ENCODE measurements around the gene ANXA6. TPM values are rescaled to one million over a fixed set of nuclear protein-coding genes. Genes with fewer than 3 reads are reported as not detected.

Gene ANXA6
- total and polyA plus RNA-seq, 7 experiments from 2014 or later: 212 to 512 (median 272) TPM

DNA sequence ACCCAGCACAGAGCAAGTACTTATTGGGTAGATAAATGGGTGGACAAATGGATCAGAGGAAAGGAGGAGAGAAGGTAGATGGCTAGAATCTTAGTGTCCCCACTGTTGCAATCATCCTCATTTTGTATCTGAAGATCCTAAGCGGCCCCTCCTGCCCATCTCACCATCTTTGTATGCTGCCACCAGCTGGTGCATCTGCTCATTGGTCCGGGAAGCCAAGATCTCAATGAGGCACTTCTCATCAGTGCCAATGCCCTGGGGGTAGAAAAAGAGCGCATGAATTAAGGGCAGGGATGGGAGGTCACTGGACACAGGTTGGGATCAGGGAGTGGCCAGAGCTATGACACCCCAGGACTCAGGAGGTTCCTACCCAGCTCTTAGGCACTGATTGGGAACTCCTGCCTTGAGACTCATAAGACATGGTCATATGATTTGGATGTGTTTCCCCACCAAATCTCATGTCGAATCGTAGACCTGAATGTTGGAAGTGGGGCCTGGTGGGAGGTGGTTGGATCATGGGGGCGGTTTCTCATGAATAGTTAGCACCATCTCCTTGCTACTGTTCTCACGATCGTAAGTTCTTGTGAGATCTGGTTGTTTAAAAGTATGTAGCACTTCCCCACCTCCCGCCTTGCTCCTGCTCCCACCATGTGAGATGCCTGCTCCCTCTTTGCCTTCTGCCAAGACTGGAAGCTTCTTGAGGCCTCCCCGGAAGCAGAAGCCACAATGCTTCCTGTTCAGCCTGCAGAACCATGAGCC, 20.3 kb downstream of the ANXA6 start:
- intact Hi-C loops (cut with micrococcal nuclease): no loop called here
- Mint-ChIP-seq H3K4me1 (peaks cover 67 to 100% (median 91%) of the 10 kb centered on the region in 7 donors), H3K27me3 (no peaks in the 10 kb centered on the region), H3K36me3 (peaks cover 33 to 72% (median 66%) of the 10 kb centered on the region in 5 donors), H3K4me3 (peak overlapping the region in 2 of 10 donors; percentile 90 to 96), H3K27ac (peak overlapping the region; percentile 35 to 99 (median 89)), H3K9me3 (no peaks in the 10 kb centered on the region)
- H3K9me3 ChIP-seq (ENCODE audit: control insufficient read depth in 2 of 3, low read length in 3 of 3): no peaks in the 10 kb centered on the region
- peaks cover 42 to 60% of the 10 kb centered on the region in 2 donors for H3K4me1 ChIP-seq (ENCODE audit: control insufficient read depth in 2 of 2, insufficient read depth in 2 of 2, low read length in 2 of 2)
- H3K36me3 ChIP-seq (ENCODE audit: control insufficient read depth in 2 of 3, insufficient read depth in 3 of 3, low read length in 3 of 3): peaks cover 42 to 75% (median 61%) of the 10 kb centered on the region in 3 experiments
- H3K27ac ChIP-seq (ENCODE audit: low read depth, low read length): peak overlapping the region; percentile 68
- POLR2A ChIA-PET: interaction anchor here (1.0 to 31.2 kb wide), 6 partner anchors 9 to 87 kb away, joined by 3 to 760 read pairs (median 6); partner anchors contain the start of genes ANXA6 and CCDC69
- no peak for DNase-seq
- CTCF ChIA-PET: interaction anchor here (2.4 to 4.9 kb wide), 3 partner anchors 11 to 28 kb away, joined by 8 to 27 read pairs (median 23); no protein-coding TSS in a partner anchor
- H3K4me3 ChIP-seq (ENCODE audit: low read length): no peak overlapping the region
- no peaks in the 10 kb centered on the region for H3K27me3 ChIP-seq (ENCODE audit: control insufficient read depth in 2 of 2, insufficient read depth in 2 of 2, low read length in 2 of 2)
- no peak for ATAC-seq

DNA sequence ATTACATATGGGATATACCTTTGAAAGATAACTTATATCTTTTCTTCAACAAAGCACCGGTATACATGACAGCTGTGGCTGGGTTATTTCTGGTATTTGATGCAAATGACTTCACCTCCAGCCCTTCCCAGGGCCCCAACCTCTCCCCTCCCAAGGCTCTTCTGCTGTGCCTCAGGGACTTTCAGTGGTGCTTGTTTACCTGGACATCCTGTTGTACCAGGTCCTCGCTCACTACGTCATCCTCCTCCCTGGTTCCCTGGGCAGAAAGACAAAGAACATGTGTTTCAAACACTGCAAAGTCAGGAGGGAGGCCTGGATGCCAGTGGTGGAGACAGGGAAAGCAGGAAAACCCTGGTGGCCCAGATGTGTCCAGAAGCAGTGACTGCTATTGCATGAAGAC, 23.4 kb downstream of the ANXA6 start:
- H3K27ac Mint-ChIP-seq: peak overlapping the region in 8 of 9 donors; percentile 53 to 99 (median 84)
- no peaks in the 10 kb centered on the region for H3K9me3 ChIP-seq (ENCODE audit: control insufficient read depth in 2 of 3, low read length in 3 of 3)
- H3K4me1 ChIP-seq (ENCODE audit: control insufficient read depth in 2 of 2, insufficient read depth in 2 of 2, low read length in 2 of 2): peaks cover 21 to 50% of the 10 kb centered on the region in 2 donors
- peaks cover 65 to 98% (median 85%) of the 10 kb centered on the region in 7 donors for H3K4me1 Mint-ChIP-seq
- H3K27ac ChIP-seq (ENCODE audit: low read depth, low read length): peak overlapping the region; percentile 37
- no peaks in the 10 kb centered on the region for H3K27me3 Mint-ChIP-seq
- CTCF ChIA-PET: interaction anchor here (1.1 to 4.9 kb wide), 4 partner anchors 8 to 31 kb away, joined by 3 to 27 read pairs (median 8); no protein-coding TSS in a partner anchor
- H3K36me3 ChIP-seq (ENCODE audit: control insufficient read depth in 2 of 3, insufficient read depth in 3 of 3, low read length in 3 of 3): peaks cover 48 to 100% (median 90%) of the 10 kb centered on the region in 3 experiments
- H3K27me3 ChIP-seq (ENCODE audit: control insufficient read depth in 2 of 2, insufficient read depth in 2 of 2, low read length in 2 of 2): no peaks in the 10 kb centered on the region
- no peak overlapping the region for H3K4me3 ChIP-seq (ENCODE audit: low read length)
- ATAC-seq (no peak), DNase-seq (no peak)
- H3K9me3 Mint-ChIP-seq: no peaks in the 10 kb centered on the region
- POLR2A ChIA-PET: interaction anchor here (0.7 to 31.2 kb wide), 3 partner anchors 8 to 107 kb away, joined by 3 to 760 read pairs (median 3); partner anchors contain the start of gene ANXA6
- H3K4me3 Mint-ChIP-seq: no peak overlapping the region
- intact Hi-C loops (cut with micrococcal nuclease): no loop called here
- peaks cover 37 to 85% (median 68%) of the 10 kb centered on the region in 5 donors for H3K36me3 Mint-ChIP-seq

DNA sequence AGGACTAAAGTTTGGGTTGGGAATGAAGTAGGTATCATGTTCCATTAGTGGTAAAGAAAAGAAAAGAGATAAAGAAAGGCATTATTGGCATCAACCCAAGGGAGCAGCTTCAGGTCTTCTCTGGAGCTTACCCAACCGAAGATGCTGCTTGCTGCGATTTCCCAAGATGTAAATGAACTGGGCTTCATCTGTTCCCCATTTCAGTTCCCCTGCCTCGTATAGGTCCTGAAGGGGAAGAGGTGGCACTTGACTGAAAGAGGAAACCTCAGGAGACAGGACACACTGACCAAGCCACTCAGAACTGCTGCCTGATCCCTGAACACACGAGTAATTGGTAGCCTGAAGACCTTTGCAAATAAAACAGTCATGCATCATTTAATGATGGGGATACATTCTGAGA, 24.6 kb downstream of the ANXA6 start:
- POLR2A ChIA-PET: interaction anchor here (31.2 kb wide), 1 partner anchor 22 kb away, joined by 760 read pairs; the partner anchor contains the start of gene ANXA6
- Histone ChIP-seq H3K27ac (ENCODE audit: low read depth, low read length) (peak overlapping the region; percentile 59), H3K4me3 (ENCODE audit: low read length) (no peak overlapping the region), H3K9me3 (ENCODE audit: control insufficient read depth in 2 of 3, low read length in 3 of 3) (no peaks in the 10 kb centered on the region), H3K36me3 (ENCODE audit: control insufficient read depth in 2 of 3, insufficient read depth in 3 of 3, low read length in 3 of 3) (peaks cover 41 to 100% (median 92%) of the 10 kb centered on the region in 3 experiments), H3K4me1 (ENCODE audit: control insufficient read depth in 2 of 2, insufficient read depth in 2 of 2, low read length in 2 of 2) (peaks cover 8 to 38% of the 10 kb centered on the region in 2 donors), H3K27me3 (ENCODE audit: control insufficient read depth in 2 of 2, insufficient read depth in 2 of 2, low read length in 2 of 2) (no peaks in the 10 kb centered on the region)
- Mint-ChIP-seq H3K36me3 (peaks cover 31 to 82% (median 55%) of the 10 kb centered on the region in 5 donors), H3K9me3 (no peaks in the 10 kb centered on the region), H3K4me1 (peaks cover 54 to 98% (median 77%) of the 10 kb centered on the region in 7 donors), H3K4me3 (peak overlapping the region in 1 of 10 donors; percentile 5), H3K27ac (peak overlapping the region in 8 of 9 donors; percentile 76 to 99 (median 90)), H3K27me3 (no peaks in the 10 kb centered on the region)
- intact Hi-C loops (cut with micrococcal nuclease): no loop called here
- ATAC-seq (peak; percentile 85), DNase-seq (no peak)
- CTCF ChIA-PET: interaction anchor here (1.1 to 13.8 kb wide), 3 partner anchors 11 to 34 kb away, joined by 5 to 403 read pairs (median 86); no protein-coding TSS in a partner anchor

DNA sequence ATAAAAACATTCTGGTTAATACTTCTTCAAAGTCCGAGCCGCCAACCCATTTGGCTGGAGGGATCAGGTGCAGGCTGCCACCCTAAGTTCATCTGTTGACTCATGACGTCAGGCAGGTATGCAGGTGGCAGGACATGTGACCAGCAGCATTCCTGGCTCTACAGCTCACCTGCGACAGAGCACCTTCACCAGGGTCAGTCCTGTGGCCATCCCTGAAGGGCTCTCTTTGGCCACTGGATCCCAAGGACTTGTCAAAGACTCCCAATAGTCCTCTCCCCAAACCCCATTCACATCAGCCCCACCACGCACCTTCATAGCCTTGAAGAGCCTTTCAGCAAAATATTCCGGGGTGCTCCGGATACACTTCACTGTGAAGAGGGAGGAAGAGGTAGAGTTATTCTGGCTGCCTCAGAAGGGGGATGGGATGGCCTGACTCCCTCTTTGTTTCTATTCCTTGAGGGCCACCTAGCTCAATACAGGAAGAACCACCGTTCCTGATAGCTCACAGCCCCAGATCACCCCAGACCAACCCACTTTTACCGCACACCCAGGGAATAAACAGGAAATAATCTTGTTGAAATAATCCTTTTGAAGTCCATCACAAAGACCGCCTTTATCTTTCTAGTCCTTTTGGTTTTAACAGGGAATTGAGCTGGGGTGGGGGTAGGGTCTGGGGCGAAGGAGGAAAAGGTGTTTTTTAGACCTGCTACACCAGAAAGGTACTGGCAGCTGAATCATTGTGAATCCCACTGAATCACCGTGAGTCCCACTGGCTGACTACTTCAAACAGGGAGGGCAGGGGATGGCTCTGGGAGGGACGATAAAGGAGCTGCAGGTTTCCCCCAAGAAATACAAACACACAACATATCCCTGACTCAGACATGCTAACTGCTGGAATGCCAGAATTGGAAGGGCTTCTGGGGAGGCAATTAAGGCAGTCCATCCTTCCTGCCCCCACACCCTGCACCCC, 26.4 kb downstream of the ANXA6 start:
- ATAC-seq (peak; percentile 9), DNase-seq (peak in 2 of 9 donors; percentile 23 to 29)
- no peak overlapping the region for H3K4me3 ChIP-seq (ENCODE audit: low read length)
- Mint-ChIP-seq H3K9me3 (no peaks in the 10 kb centered on the region), H3K36me3 (peaks cover 17 to 80% (median 50%) of the 10 kb centered on the region in 5 donors), H3K27ac (peak overlapping the region; percentile 78 to 99 (median 94)), H3K27me3 (no peaks in the 10 kb centered on the region), H3K4me1 (peaks cover 49 to 98% (median 77%) of the 10 kb centered on the region in 7 donors), H3K4me3 (peak overlapping the region; percentile 49 to 70 (median 60))
- intact Hi-C loops (cut with micrococcal nuclease): loop anchor here in 1 of 2 donors (1.0 kb wide), 3 partner anchors 10 to 24 kb away; no protein-coding TSS in a partner anchor
- CTCF ChIA-PET: interaction anchor here (0.8 to 13.8 kb wide), 8 partner anchors 12 to 110 kb away, joined by 3 to 403 read pairs (median 4); partner anchors contain the start of gene ANXA6
- peak overlapping the region; percentile 59 for H3K27ac ChIP-seq (ENCODE audit: low read depth, low read length)
- H3K9me3 ChIP-seq (ENCODE audit: control insufficient read depth in 2 of 3, low read length in 3 of 3): no peaks in the 10 kb centered on the region
- peaks cover 33 to 99% (median 75%) of the 10 kb centered on the region in 3 experiments for H3K36me3 ChIP-seq (ENCODE audit: control insufficient read depth in 2 of 3, insufficient read depth in 3 of 3, low read length in 3 of 3)
- H3K4me1 ChIP-seq (ENCODE audit: control insufficient read depth in 2 of 2, insufficient read depth in 2 of 2, low read length in 2 of 2): peaks cover 7 to 36% of the 10 kb centered on the region in 2 donors
- H3K27me3 ChIP-seq (ENCODE audit: control insufficient read depth in 2 of 2, insufficient read depth in 2 of 2, low read length in 2 of 2): no peaks in the 10 kb centered on the region
- POLR2A ChIA-PET: interaction anchor here (0.9 to 31.2 kb wide), 3 partner anchors 15 to 121 kb away, joined by 3 to 760 read pairs (median 3); partner anchors contain the start of genes ANXA6 and GM2A

DNA sequence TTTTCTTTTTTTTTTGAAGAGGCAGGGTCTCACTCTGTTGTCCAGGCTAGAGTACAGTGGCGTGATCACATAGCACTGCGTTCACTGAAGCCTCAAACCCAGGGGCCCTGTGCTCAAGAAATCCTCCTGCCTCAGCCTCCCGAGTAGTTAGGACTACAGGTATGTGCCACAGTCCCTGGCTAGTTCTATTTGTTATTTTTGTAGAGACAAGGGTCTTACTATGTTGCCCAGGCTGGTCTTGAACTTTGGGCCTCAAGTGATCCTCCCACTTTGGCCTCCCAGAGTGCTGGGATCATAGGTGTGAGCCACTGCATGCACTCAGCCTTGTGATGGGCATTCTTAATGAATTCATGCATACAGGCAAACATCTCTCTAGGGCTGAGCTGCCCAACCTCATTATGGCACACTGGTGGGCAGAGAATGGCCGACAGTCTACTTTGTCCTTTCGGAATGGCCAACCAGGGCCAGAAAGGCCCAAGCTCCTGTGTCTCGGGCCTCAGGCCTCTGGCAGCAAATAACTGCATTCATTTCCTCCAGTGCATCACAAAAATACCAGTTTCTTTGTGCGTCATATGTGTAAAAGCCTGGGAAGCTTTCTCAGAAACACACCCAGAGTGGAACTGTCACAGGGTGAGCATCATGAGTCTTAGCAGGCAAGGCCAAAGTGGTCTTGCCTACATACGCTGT, 27.2 kb downstream of the ANXA6 start:
- H3K27me3 ChIP-seq (ENCODE audit: control insufficient read depth in 2 of 2, insufficient read depth in 2 of 2, low read length in 2 of 2): no peaks in the 10 kb centered on the region
- Mint-ChIP-seq H3K4me3 (no peak overlapping the region), H3K27ac (peak overlapping the region in 8 of 9 donors; percentile 78 to 99 (median 93)), H3K9me3 (no peaks in the 10 kb centered on the region), H3K4me1 (peaks cover 53 to 98% (median 81%) of the 10 kb centered on the region in 7 donors), H3K27me3 (no peaks in the 10 kb centered on the region), H3K36me3 (peaks cover 13 to 79% (median 49%) of the 10 kb centered on the region in 5 donors)
- H3K4me1 ChIP-seq (ENCODE audit: control insufficient read depth in 2 of 2, insufficient read depth in 2 of 2, low read length in 2 of 2): peaks cover 7 to 44% of the 10 kb centered on the region in 2 donors
- peaks cover 29 to 98% (median 72%) of the 10 kb centered on the region in 3 experiments for H3K36me3 ChIP-seq (ENCODE audit: control insufficient read depth in 2 of 3, insufficient read depth in 3 of 3, low read length in 3 of 3)
- H3K27ac ChIP-seq (ENCODE audit: low read depth, low read length): peak overlapping the region; percentile 59
- ATAC-seq (no peak), DNase-seq (no peak)
- intact Hi-C loops (cut with micrococcal nuclease): no loop called here
- no peaks in the 10 kb centered on the region for H3K9me3 ChIP-seq (ENCODE audit: control insufficient read depth in 2 of 3, low read length in 3 of 3)
- ChIA-PET CTCF (interaction anchor here (0.6 to 13.8 kb wide), 7 partner anchors 13 to 331 kb away, joined by 3 to 403 read pairs (median 5); partner anchors contain the start of gene ANXA6), POLR2A (interaction anchor here (0.6 to 31.2 kb wide), 3 partner anchors 25 to 669 kb away, joined by 3 to 760 read pairs (median 3); partner anchors contain the start of gene ANXA6)
- H3K4me3 ChIP-seq (ENCODE audit: low read length): no peak overlapping the region

Data from naive thymus-derived CD4-positive, alpha-beta T cell (primary cell).